SK-N-SH (cell line): Measurements from ENCODE around the gene MYO1E. TPM values are rescaled to one million over a fixed set of nuclear protein-coding genes. Genes with fewer than 3 reads are reported as not detected.

Experiments
- CTCF ChIA-PET: fragments of 300-600, 350-600 bp; formaldehyde crosslinking; extraction: SDS; loops from one replicate; lab custom pipeline; 2021; lab: Yijun Ruan, JAX
- POLR2A ChIA-PET: fragments of 350-600 bp; sonication (Branson Sonifier 250); formaldehyde crosslinking; extraction: SDS; loops from one replicate; lab custom pipeline; 2020; ENCODE audit warnings: antibody characterized with exemption, inconsistent platforms; lab: Yijun Ruan, JAX
- DNase-seq: peaks from one replicate; pipeline ENCODE4 v3.0.0; 2012
- H2AFZ ChIP-seq: fragments of 200-600 bp; sonication (generic); 2 replicates; pipeline ENCODE4 v1.8.1; 2016; ENCODE audit warnings: antibody characterized with exemption, mild to moderate bottlenecking, low read depth
- H3F3A ChIP-seq: fragments of 200-600 bp; sonication (generic); replicated peaks from 2 replicates; pipeline ENCODE3; 2016; ENCODE audit warnings: antibody characterized with exemption, mild to moderate bottlenecking; ENCODE audit not compliant: insufficient read depth
- H3K27ac ChIP-seq, 2 experiments: fragments of 200-500 bp in 1 of 2; fragments of 200-600 bp in 1 of 2; sonication (Bioruptor generic) in 1 of 2; sonication (generic), shearing (Covaris generic) in 1 of 2; 2 replicates each; pipeline versions ENCODE4 v1.5.1 to v1.6.1; 2014 to 2016; ENCODE audit warnings: low read depth in 2 of 2, inconsistent platforms in 1 of 2, low read length in 1 of 2, mild to moderate bottlenecking in 1 of 2, mixed read lengths in 1 of 2
- H3K27me3 ChIP-seq: fragments of 200-600 bp; sonication (generic), shearing (Covaris generic); 2 replicates; pipeline ENCODE4 v1.6.1; 2016; ENCODE audit warnings: mixed run types; ENCODE audit not compliant: insufficient read depth
- H3K36me3 ChIP-seq, 2 experiments: fragments of 200-500 bp in 1 of 2; fragments of 200-600 bp in 1 of 2; sonication (Bioruptor generic) in 1 of 2; sonication (generic) in 1 of 2; replicated peaks in 1 of 2; 2 replicates each; pipeline versions ENCODE3 to v1.5.1; 2014 to 2016; ENCODE audit warnings: low read length in 1 of 2, mild to moderate bottlenecking in 1 of 2; ENCODE audit not compliant: insufficient read depth in 2 of 2, control insufficient read depth in 1 of 2
- H3K4me1 ChIP-seq, 2 experiments: fragments of 200-500 bp in 1 of 2; fragments of 200-600 bp in 1 of 2; sonication (Bioruptor generic) in 1 of 2; sonication (generic), shearing (Covaris generic) in 1 of 2; 2 replicates each; pipeline versions ENCODE4 v1.5.1 to v1.6.1; 2014 to 2016; ENCODE audit warnings: low read depth in 1 of 2, low read length in 1 of 2, mixed run types in 1 of 2; ENCODE audit not compliant: insufficient read depth in 2 of 2, control insufficient read depth in 1 of 2
- H3K4me2 ChIP-seq: fragments of 200-600 bp; sonication (generic), shearing (Covaris generic); 2 replicates; pipeline ENCODE4 v1.6.1; 2017; ENCODE audit warnings: mixed run types
- H3K4me3 ChIP-seq, 2 experiments: fragments of 200-500 bp in 1 of 2; fragments of 200-600 bp in 1 of 2; sonication (Bioruptor generic) in 1 of 2; sonication (generic), shearing (Covaris generic) in 1 of 2; 2 replicates each; pipeline versions ENCODE4 v1.5.1 to v1.8.1; 2014 to 2016; ENCODE audit warnings: low read depth in 2 of 2, inconsistent platforms in 1 of 2, low read length in 1 of 2, mild to moderate bottlenecking in 1 of 2, mixed read lengths in 1 of 2, moderate library complexity in 1 of 2
- H3K79me2 ChIP-seq: fragments of 200-600 bp; sonication (generic); 2 replicates; pipeline ENCODE4 v1.8.1; 2017; ENCODE audit warnings: mild to moderate bottlenecking; ENCODE audit not compliant: insufficient read depth
- H3K9ac ChIP-seq: fragments of 200-600 bp; sonication (generic); 2 replicates; pipeline ENCODE4 v1.6.1; 2017; ENCODE audit warnings: mixed run types
- H3K9me2 ChIP-seq: fragments of 200-600 bp; sonication (generic); 2 replicates; pipeline ENCODE4 v1.6.1; 2017; ENCODE audit warnings: mixed run types
- H3K9me3 ChIP-seq: fragments of 200-600 bp; sonication (generic); 2 replicates; pipeline ENCODE4 v1.6.1; 2017; ENCODE audit warnings: mixed run types, mild to moderate bottlenecking, moderate library complexity
- H4K20me1 ChIP-seq: fragments of 200-600 bp; sonication (generic); 2 replicates; pipeline ENCODE4 v1.6.1; 2017; ENCODE audit warnings: mild to moderate bottlenecking, mixed run types; ENCODE audit not compliant: insufficient read depth
- CHD2 ChIP-seq: fragments of 150-350 bp; IDR thresholded peaks from 2 replicates; pipeline ENCODE4 v1.6.1; 2018; ENCODE audit warnings: low read length; ENCODE audit not compliant: partially characterized antibody
- CTCF ChIP-seq: fragments of 200-600 bp; sonication (generic); IDR thresholded peaks from 2 replicates; pipeline ENCODE4 v1.6.1; 2017; ENCODE audit warnings: antibody characterized with exemption, mild to moderate bottlenecking, moderate library complexity
- ELF1 ChIP-seq: IDR thresholded peaks from 2 replicates; pipeline ENCODE4 v1.4.0; 2012
- EP300 ChIP-seq, 2 experiments: IDR thresholded peaks; 2 replicates each; pipeline versions ENCODE4 v1.4.0 to v1.6.1; 2012; ENCODE audit warnings: borderline replicate concordance in 1 of 2, low read depth in 1 of 2, low read length in 1 of 2
- EZH2phosphoT487 ChIP-seq: fragments of 200-600 bp; sonication (generic); IDR thresholded peaks from 2 replicates; pipeline ENCODE4 v1.6.1; 2017; ENCODE audit warnings: low read depth, mixed run types, mild to moderate bottlenecking, antibody characterized with exemption, moderate library complexity, borderline replicate concordance
- FOSL2 ChIP-seq: IDR thresholded peaks from 2 replicates; pipeline ENCODE4 v1.4.0; 2012; ENCODE audit warnings: low read depth, mild to moderate bottlenecking, moderate library complexity, borderline replicate concordance
- FOXJ3 ChIP-seq: sonication (generic); formaldehyde crosslinking; IDR thresholded peaks from 2 replicates; pipeline ENCODE4 v1.5.1; 2020; ENCODE audit warnings: mild to moderate bottlenecking, missing genetic modification reagents
- FOXM1 ChIP-seq: IDR thresholded peaks from 2 replicates; pipeline ENCODE4 v1.4.0; 2012; ENCODE audit warnings: low read depth, mild to moderate bottlenecking
- GABPA ChIP-seq: IDR thresholded peaks from 2 replicates; pipeline ENCODE4 v1.4.0; 2012; ENCODE audit warnings: low read depth, mild to moderate bottlenecking
- GATA2 ChIP-seq: sonication (generic); formaldehyde crosslinking; IDR thresholded peaks from 2 replicates; pipeline ENCODE4 v1.5.0; 2020; ENCODE audit warnings: mild to moderate bottlenecking, missing genetic modification reagents
- IRF3 ChIP-seq: fragments of 150-350 bp; IDR thresholded peaks from 2 replicates; pipeline ENCODE4 v1.6.1; 2016; ENCODE audit warnings: mild to moderate bottlenecking, low read depth, low read length
- JUND ChIP-seq: IDR thresholded peaks from 2 replicates; pipeline ENCODE4 v1.4.0; 2012
- MAX ChIP-seq: IDR thresholded peaks from 2 replicates; pipeline ENCODE4 v1.4.0; 2012; ENCODE audit warnings: low read depth
- MEF2A ChIP-seq: IDR thresholded peaks from 2 replicates; pipeline ENCODE4 v1.4.0; 2012; ENCODE audit warnings: low read depth, borderline replicate concordance
- MXI1 ChIP-seq: IDR thresholded peaks from 2 replicates; pipeline ENCODE4 v1.6.1; 2012; ENCODE audit warnings: mild to moderate bottlenecking, low read depth, low read length, improper control_type of control experiment
- NRF1 ChIP-seq: IDR thresholded peaks from 2 replicates; pipeline ENCODE4 v1.6.1; 2012; ENCODE audit warnings: low read depth, mild to moderate bottlenecking, low read length
- PBX3 ChIP-seq: IDR thresholded peaks from 2 replicates; pipeline ENCODE4; 2012
- POLR2AphosphoS5 ChIP-seq: IDR thresholded peaks from 2 replicates; pipeline ENCODE4 v1.6.1; 2012; ENCODE audit warnings: low read depth, low read length
- RAD21 ChIP-seq: IDR thresholded peaks from 2 replicates; pipeline ENCODE4 v1.6.1; 2012; ENCODE audit warnings: mild to moderate bottlenecking, low read length
- RCOR1 ChIP-seq: fragments of 150-350 bp; IDR thresholded peaks from 2 replicates; pipeline ENCODE4 v1.6.1; 2017; ENCODE audit warnings: antibody characterized with exemption, low read length
- RFX5 ChIP-seq: IDR thresholded peaks from 2 replicates; pipeline ENCODE4 v1.6.1; 2012; ENCODE audit warnings: mild to moderate bottlenecking, improper control_type of control experiment, low read length
- SIN3A ChIP-seq: IDR thresholded peaks from 2 replicates; pipeline ENCODE4 v1.6.1; 2012; ENCODE audit warnings: low read depth, mild to moderate bottlenecking, low read length, moderate library complexity, borderline replicate concordance
- SMC3 ChIP-seq: IDR thresholded peaks from 2 replicates; pipeline ENCODE4 v1.6.1; 2012; ENCODE audit warnings: low read depth, low read length, improper control_type of control experiment
- TAF1 ChIP-seq: IDR thresholded peaks from 2 replicates; pipeline ENCODE4 v1.6.1; 2012; ENCODE audit warnings: low read depth, mild to moderate bottlenecking, low read length, moderate library complexity, borderline replicate concordance
- TCF12 ChIP-seq: IDR thresholded peaks from 2 replicates; pipeline ENCODE4 v1.4.0; 2012
- TEAD4 ChIP-seq: IDR thresholded peaks from 2 replicates; pipeline ENCODE4 v1.4.0; 2012; ENCODE audit warnings: mild to moderate bottlenecking, borderline replicate concordance; ENCODE audit not compliant: insufficient read depth
- USF2 ChIP-seq: fragments of 150-350 bp; IDR thresholded peaks from 2 replicates; pipeline ENCODE4 v1.6.1; 2017; ENCODE audit warnings: antibody characterized with exemption, low read length, low read depth, borderline replicate concordance
- YY1 ChIP-seq: IDR thresholded peaks from 2 replicates; pipeline ENCODE4 v1.4.0; 2012; ENCODE audit warnings: low read depth, mild to moderate bottlenecking
- WGBS: methylation state at CpG from one replicate; pipeline ENCODE4 v1.1.6; 2017; ENCODE audit warnings: low lambda C conversion rate; 5-methylcytosine and 5-hydroxymethylcytosine counted together
- polyA plus RNA-seq, 3 experiments: library from polyadenylated mRNA; depleted of rRNA; stranded (reverse); fragments of >200 nt; gene quantifications; 2 replicates each; pipeline ENCODE4 v1.2.3, GENCODE V29; 2012
- TF ChIP-seq, protein P1 (sequence below): IDR thresholded peaks from 2 replicates; pipeline ENCODE4 v1.4.0; 2012; ENCODE audit warnings: low read depth, borderline replicate concordance

The MYO1E gene
- polyA plus RNA-seq, 1 of the 3 experiments (the other 2 are of a cell fraction) = 9.7 TPM

GRCh38 chr15:59349680-59350420 lies 22.8 kb downstream of the MYO1E start:
- Histone ChIP-seq H3K79me2 (peaks cover 64% of the 10 kb centered on the region), H3K27me3 (no peaks in the 10 kb centered on the region), H3K27ac (peak overlapping the region; percentile 65 to 84), H3K9me3 (no peaks in the 10 kb centered on the region), H4K20me1 (no peaks in the 10 kb centered on the region), H2AFZ (peak overlapping the region; percentile 30), H3K36me3 (no peaks in the 10 kb centered on the region), H3K4me3 (no peak overlapping the region), H3K9me2 (no peaks in the 10 kb centered on the region), H3K9ac (peak overlapping the region; percentile 43), H3K4me1 (peaks cover 5 to 8% of the 10 kb centered on the region in 2 experiments; a peak in 3 of 4 replicates), H3F3A (peaks cover 20% of the 10 kb centered on the region), H3K4me2 (peak overlapping the region; percentile 27)
- WGBS = 61% methylated on average over 4 of the region's 4 CpGs
- ChIA-PET CTCF (interaction anchor here (1.0 to 1.3 kb wide), 2 partner anchors 10 to 28 kb away, joined by 3 to 4 read pairs; no protein-coding TSS in a partner anchor), POLR2A (no interaction called here)
- DNase-seq = peak; percentile 24
- TF ChIP-seq SIN3A (peak; percentile 65; the same call in 1 of the 2 replicates), POLR2AphosphoS5 (peak; percentile 40; the same call in 1 of the 2 replicates), NRF1 (no peak), EZH2phosphoT487 (no peak), TAF1 (peak; percentile 53; the same call in 1 of the 2 replicates), GATA2 (CRISPR knock-in tag) (no peak), TCF12 (peak; percentile 86), GABPA (no peak), FOXM1 (no peak), YY1 (peak; percentile 35; the same call in 1 of the 2 replicates), CTCF (no peak), TEAD4 (no peak), FOXJ3 (CRISPR knock-in tag) (no peak), FOSL2 (peak; percentile 97), JUND (peak; percentile 83), RFX5 (no peak), RAD21 (no peak), MAX (0 out of 2 replicates have a peak, but pooled peaks have one; percentile 50), IRF3 (no peak), CHD2 (no peak), USF2 (no peak), EP300 (IDR thresholded peaks at IDR 0.05; ENCODE audit: borderline replicate concordance in 1 of 2, low read depth in 1 of 2, low read length in 1 of 2) (no peak), MEF2A (no peak), PBX3 (peak; percentile 61), MXI1 (no peak), RCOR1 (no peak), ELF1 (no peak), SMC3 (no peak)
- TF ChIP-seq, protein P1, sequence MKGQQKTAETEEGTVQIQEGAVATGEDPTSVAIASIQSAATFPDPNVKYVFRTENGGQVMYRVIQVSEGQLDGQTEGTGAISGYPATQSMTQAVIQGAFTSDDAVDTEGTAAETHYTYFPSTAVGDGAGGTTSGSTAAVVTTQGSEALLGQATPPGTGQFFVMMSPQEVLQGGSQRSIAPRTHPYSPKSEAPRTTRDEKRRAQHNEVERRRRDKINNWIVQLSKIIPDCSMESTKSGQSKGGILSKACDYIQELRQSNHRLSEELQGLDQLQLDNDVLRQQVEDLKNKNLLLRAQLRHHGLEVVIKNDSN = no peak
